PFSK-1 (cell line): ENCODE results near the gene NR3C2.

Experiments used
- FOXP2 ChIP-seq: optimal IDR thresholded peaks from 2 replicates; pipeline ENCODE3; 2011; ENCODE audit warnings: borderline replicate concordance, control low read depth, inconsistent platforms; ENCODE audit not compliant: insufficient read depth; ENCODE audit errors: extremely low read length, extremely low read depth
- POLR2AphosphoS5 ChIP-seq: IDR thresholded peaks from 2 replicates; pipeline ENCODE4 v1.6.1; 2012; ENCODE audit warnings: low read depth, mild to moderate bottlenecking, control low read depth, low read length, moderate library complexity
- SIN3A ChIP-seq: IDR thresholded peaks from 2 replicates; pipeline ENCODE4 v1.6.1; 2012; ENCODE audit warnings: mild to moderate bottlenecking, low read length, moderate library complexity, borderline replicate concordance; ENCODE audit not compliant: insufficient read depth
- TAF1 ChIP-seq: IDR thresholded peaks from 2 replicates; pipeline ENCODE4 v1.6.1; 2012; ENCODE audit warnings: low read length, control low read depth, borderline replicate concordance; ENCODE audit not compliant: insufficient read depth
- TF ChIP-seq, protein P1 (sequence below), 2 experiments: IDR thresholded peaks; 2 replicates each; pipeline versions ENCODE4 v1.6.1 to v1.8.0; 2011 to 2012; ENCODE audit warnings: low read depth in 2 of 2, low read length in 2 of 2, control low read depth in 1 of 2, inconsistent platforms in 1 of 2, mild to moderate bottlenecking in 1 of 2, moderate library complexity in 1 of 2; ENCODE audit not compliant: insufficient read depth in 1 of 2

Gene NR3C2

DNA sequence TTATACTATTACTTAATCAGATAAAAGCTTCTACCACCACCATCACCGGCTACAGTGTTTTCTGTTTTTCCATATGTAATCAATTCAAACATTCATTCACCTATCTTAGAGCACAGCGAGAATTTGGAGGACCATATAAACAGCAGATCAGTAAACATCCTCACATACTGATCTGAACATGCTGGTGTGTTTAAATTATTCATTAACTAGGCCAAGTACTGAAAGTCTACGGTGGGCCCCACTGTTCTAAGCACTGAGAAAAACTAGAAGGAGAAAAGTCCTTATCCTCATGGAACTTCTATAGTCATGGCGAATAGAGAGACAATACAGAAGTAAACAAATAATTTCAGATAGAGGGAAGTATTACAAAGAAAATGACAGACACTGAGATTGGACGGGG, 176.6 kb downstream of the NR3C2 start:
- TF ChIP-seq SIN3A (no peak), FOXP2 (no peak)

DNA sequence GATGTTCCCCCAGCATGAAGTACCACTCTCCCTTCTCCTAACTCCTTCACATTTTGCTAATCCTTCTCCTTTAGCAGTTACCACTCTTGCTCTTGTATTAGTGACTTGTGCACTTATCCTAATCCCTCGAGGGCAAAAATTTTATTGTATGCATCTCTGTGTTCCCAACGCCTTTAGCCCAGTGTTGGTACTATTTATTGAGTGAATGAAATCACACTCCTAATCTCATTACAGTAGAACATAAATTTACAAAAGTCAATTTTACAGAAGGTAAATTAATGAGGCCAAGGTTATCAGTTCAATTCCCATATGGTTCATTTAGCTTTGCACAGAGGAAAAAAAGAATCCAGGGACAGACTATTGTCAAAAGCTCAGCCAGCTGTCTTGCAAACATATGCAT, 178.4 kb downstream of the NR3C2 start:
- TF ChIP-seq, protein P1, sequence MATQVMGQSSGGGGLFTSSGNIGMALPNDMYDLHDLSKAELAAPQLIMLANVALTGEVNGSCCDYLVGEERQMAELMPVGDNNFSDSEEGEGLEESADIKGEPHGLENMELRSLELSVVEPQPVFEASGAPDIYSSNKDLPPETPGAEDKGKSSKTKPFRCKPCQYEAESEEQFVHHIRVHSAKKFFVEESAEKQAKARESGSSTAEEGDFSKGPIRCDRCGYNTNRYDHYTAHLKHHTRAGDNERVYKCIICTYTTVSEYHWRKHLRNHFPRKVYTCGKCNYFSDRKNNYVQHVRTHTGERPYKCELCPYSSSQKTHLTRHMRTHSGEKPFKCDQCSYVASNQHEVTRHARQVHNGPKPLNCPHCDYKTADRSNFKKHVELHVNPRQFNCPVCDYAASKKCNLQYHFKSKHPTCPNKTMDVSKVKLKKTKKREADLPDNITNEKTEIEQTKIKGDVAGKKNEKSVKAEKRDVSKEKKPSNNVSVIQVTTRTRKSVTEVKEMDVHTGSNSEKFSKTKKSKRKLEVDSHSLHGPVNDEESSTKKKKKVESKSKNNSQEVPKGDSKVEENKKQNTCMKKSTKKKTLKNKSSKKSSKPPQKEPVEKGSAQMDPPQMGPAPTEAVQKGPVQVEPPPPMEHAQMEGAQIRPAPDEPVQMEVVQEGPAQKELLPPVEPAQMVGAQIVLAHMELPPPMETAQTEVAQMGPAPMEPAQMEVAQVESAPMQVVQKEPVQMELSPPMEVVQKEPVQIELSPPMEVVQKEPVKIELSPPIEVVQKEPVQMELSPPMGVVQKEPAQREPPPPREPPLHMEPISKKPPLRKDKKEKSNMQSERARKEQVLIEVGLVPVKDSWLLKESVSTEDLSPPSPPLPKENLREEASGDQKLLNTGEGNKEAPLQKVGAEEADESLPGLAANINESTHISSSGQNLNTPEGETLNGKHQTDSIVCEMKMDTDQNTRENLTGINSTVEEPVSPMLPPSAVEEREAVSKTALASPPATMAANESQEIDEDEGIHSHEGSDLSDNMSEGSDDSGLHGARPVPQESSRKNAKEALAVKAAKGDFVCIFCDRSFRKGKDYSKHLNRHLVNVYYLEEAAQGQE (IDR thresholded peaks at IDR 0.05; ENCODE audit: insufficient read depth in 1 of 2, low read depth in 2 of 2, low read length in 2 of 2), result no peak
- TF ChIP-seq SIN3A (no peak), FOXP2 (no peak), TAF1 (no peak), POLR2AphosphoS5 (no peak)

DNA sequence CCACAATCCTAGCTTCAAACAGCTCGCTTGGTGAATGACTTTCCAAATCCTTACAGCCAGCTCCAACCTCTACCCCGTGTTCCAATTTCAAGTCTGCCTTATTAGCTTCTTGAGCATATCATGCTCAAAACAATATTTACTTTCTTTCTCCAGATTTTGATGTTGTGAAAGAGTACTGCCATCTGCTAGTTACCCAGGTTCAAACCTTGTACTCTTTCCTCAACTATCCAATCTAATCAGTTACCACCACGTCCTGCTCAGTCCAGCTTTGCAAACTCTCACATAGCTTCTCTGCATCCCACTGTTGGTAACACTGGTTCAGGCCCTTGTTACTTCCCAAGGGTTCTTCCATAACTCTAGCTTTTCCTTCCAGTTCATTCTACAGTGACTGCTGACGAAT, 179.1 kb downstream of the NR3C2 start:
- TF ChIP-seq, protein P1 (IDR thresholded peaks at IDR 0.05; ENCODE audit: insufficient read depth in 1 of 2, low read depth in 2 of 2, low read length in 2 of 2), result no peak
- no peak for TF ChIP-seq FOXP2
- TF ChIP-seq TAF1, result no peak
- TF ChIP-seq SIN3A, result no peak
- no peak for TF ChIP-seq POLR2AphosphoS5

DNA sequence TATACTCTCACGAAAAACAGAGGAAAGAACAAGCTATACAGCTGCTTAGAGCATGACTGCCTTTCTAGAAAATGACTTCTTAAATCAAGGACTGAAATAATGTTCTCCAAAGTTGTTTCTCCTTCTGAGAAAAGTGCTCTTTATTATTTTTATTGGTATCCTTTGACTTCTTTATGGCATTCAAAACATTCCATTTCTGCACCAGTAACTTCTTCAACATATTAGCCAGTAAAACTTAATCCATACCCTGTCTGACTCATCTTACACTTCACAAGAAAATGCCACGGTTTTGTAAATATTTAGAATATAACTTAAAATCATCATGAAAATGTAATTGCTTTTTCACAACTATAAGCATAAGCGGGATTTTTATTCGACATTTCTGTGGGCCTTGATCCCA, 180.4 kb downstream of the NR3C2 start:
- TF ChIP-seq TAF1 (no peak), FOXP2 (no peak), SIN3A (no peak), POLR2AphosphoS5 (no peak)
- TF ChIP-seq, protein P1 (IDR thresholded peaks at IDR 0.05; ENCODE audit: insufficient read depth in 1 of 2, low read depth in 2 of 2, low read length in 2 of 2), result no peak

DNA sequence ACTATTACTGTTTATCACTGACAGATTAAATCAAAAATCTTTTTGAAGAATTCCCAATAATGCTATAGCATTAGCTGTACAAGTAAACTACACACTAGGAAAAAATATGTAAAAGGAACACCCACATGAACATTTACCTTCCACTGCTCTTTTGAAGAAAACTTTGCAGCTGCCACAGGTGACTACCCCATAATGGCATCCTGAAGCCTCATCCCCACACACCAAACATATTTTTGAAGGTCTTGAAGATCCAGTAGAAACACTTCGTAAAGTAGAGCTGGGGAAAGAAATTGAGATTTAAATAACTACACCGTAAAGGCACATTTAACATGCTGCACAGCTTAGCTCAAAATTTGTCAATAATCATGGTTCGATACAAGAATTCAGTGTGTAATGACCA, 182.4 kb downstream of the NR3C2 start:
- no peak for TF ChIP-seq TAF1
- TF ChIP-seq POLR2AphosphoS5, result no peak
- no peak for TF ChIP-seq SIN3A
- TF ChIP-seq, protein P1 (IDR thresholded peaks at IDR 0.05; ENCODE audit: insufficient read depth in 1 of 2, low read depth in 2 of 2, low read length in 2 of 2), result no peak
- TF ChIP-seq FOXP2, result no peak
